Adrenal gland (tissue), 12 donors: Measurements from ENCODE around the gene PWWP2B. TPM values are rescaled to one million over a fixed set of nuclear protein-coding genes. Genes with fewer than 3 reads are reported as not detected.

ENCODE experiments used
- DNase-seq, 7 donors: peaks; one replicate each; pipeline ENCODE4 v3.0.0-alpha.2; 2019 to 2020
- H3K27ac ChIP-seq, 5 donors: fragments of 200-600 bp; sonication (generic) in 4 of 5; 1 replicate in 3 of 5; 2 replicates in 2 of 5; pipeline versions ENCODE4 v1.5.1 to v1.8.0; 2016 to 2020; ENCODE audit warnings: mild to moderate bottlenecking in 1 of 5
- H3K27me3 ChIP-seq: fragments of 200-600 bp; 2 replicates; pipeline ENCODE4 v1.8.0; 2021
- H3K36me3 ChIP-seq, 2 donors: fragments of 200-600 bp; replicated peaks in 1 of 2; 1 replicate in 1 of 2; 2 replicates in 1 of 2; pipeline versions ENCODE4 v1.5.1 to v1.8.0; 2018 to 2022
- H3K4me1 ChIP-seq, 2 donors: fragments of 200-600 bp; replicated peaks in 1 of 2; 1 replicate in 1 of 2; 2 replicates in 1 of 2; pipeline versions ENCODE4 v1.5.1 to v1.8.0; 2018 to 2021
- H3K4me3 ChIP-seq, 4 donors: fragments of 200-600 bp; sonication (generic) in 3 of 4; one replicate each; pipeline ENCODE4 v1.5.1; 2016 to 2018
- H3K9me3 ChIP-seq, 3 donors: fragments of 200-600 bp; sonication (generic) in 1 of 3; replicated peaks in 1 of 3; 1 replicate in 2 of 3; 2 replicates in 1 of 3; pipeline versions ENCODE4 v1.5.1 to v1.8.0; 2016 to 2021
- CTCF ChIP-seq, 6 experiments: fragments of 450-650 bp in 4 of 6; fragments of 200-600 bp in 2 of 6; sonication (generic) in 1 of 6; IDR thresholded peaks; 1 replicate in 5 of 6; 2 replicates in 1 of 6; pipeline versions ENCODE4 v1.5.1 to v1.8.0; 2016 to 2021; ENCODE audit warnings: antibody characterized with exemption in 6 of 6, mild to moderate bottlenecking in 2 of 6, moderate library complexity in 1 of 6
- POLR2A ChIP-seq, 2 donors: fragments of 450-650 bp; IDR thresholded peaks; one replicate each; pipeline ENCODE4 v1.6.1; 2017; ENCODE audit warnings: antibody characterized with exemption in 2 of 2, mild to moderate bottlenecking in 2 of 2, moderate library complexity in 1 of 2
- WGBS, 4 donors: extraction: QIAGEN DNeasy Blood & Tissue Kit in 2 of 4; methylation state at CpG; one replicate each; pipeline versions ENCODE4 v1.1.5 to v1.1.7; 2013 to 2017; 5-methylcytosine and 5-hydroxymethylcytosine counted together
- intact Hi-C, 2 donors: fragments of 100-400 bp; cut with DNase I; formaldehyde crosslinking; loops; one replicate each; pipeline versions ENCODE4 v1.14.1 to v1.15.0; 2022 to 2023
- polyA plus RNA-seq, 3 donors: library from polyadenylated mRNA; stranded (reverse); fragments of 200-250 nt in 2 of 3; fragments of 350-450 nt in 1 of 3; fragmentation: Illumina TruSeq in 1 of 3; extraction: RNeasy Lipid Tissue Mini Kit (QIAGEN cat#74804) in 1 of 3; gene quantifications; one replicate each; pipeline ENCODE4 v1.2.3, GENCODE V29; 2013 to 2014
- total RNA-seq, 9 donors: library from RNA; depleted of rRNA in 4 of 9; stranded (reverse); fragments of >200 nt in 4 of 9; fragments of 120-200 nt in 1 of 9; fragmentation: NEBNext Ultra II Directional in 1 of 9; extraction: Animal tissue kit (Norgen Biotek cat#: 25700) in 1 of 9; gene quantifications; one replicate each; pipeline versions ENCODE4 v1.1.0 to v1.2.4, GENCODE V29; 2013 to 2023
- donor health status: healthy with polysubstance abuse.
- donor health status: Bipolar disorder and iron deficiency.
- donor health status: DM: yes; HTN: yes; CAD: no.
- donor health status: DM: no; HTN: no; CAD: no.
- donor health status: DM: no; HTN: no; CAD: no.
- donor health status: DM: yes; HTN: yes; CAD: no.

PWWP2B gene
- total and polyA plus RNA-seq, 12 donors: 3.4 to 75.3 (median 40.7) TPM

- TF ChIP-seq CTCF (IDR thresholded peaks at IDR 0.05) (no peak), POLR2A (IDR thresholded peaks at IDR 0.05) (no peak)
- intact Hi-C loops: no loop called here
- Histone ChIP-seq H3K27me3 (no peaks in the 10 kb centered on the region), H3K36me3 (no peaks in the 10 kb centered on the region), H3K27ac (no peak overlapping the region), H3K4me3 (no peak overlapping the region), H3K4me1 (peaks cover 0 to 11% of the 10 kb centered on the region in 2 donors), H3K9me3 (no peaks in the 10 kb centered on the region)
- 87 to 93% (median 90%) methylated on average over 5 to 15 of the region's 15 CpGs for WGBS, 4 donors
- DNase-seq: no peak
Measured at GRCh38 chr10:132436861-132437410, 39.9 kb downstream of the PWWP2B start.

GRCh38 chr10:132437541-132437950 is 40.5 kb downstream of the PWWP2B start:
- intact Hi-C loops: no loop called here
- no peaks in the 10 kb centered on the region for H3K27me3 ChIP-seq
- WGBS, 4 donors: 90 to 95% (median 94%) methylated on average over 6 to 13 of the region's 13 CpGs

GRCh38 chr10:132438091-132439024 is 41.4 kb downstream of the PWWP2B start:
- Histone ChIP-seq H3K36me3 (no peaks in the 10 kb centered on the region), H3K4me1 (peaks cover 0 to 11% of the 10 kb centered on the region in 2 donors), H3K27ac (peak overlapping the region in 2 of 5 donors; percentile 38 to 79), H3K9me3 (no peaks in the 10 kb centered on the region), H3K27me3 (no peaks in the 10 kb centered on the region), H3K4me3 (no peak overlapping the region)
- intact Hi-C loops: no loop called here
- TF ChIP-seq CTCF (IDR thresholded peaks at IDR 0.05): no peak
- no peak for TF ChIP-seq POLR2A (IDR thresholded peaks at IDR 0.05)
- no peak for DNase-seq
- 72 to 87% (median 80%) methylated on average over 2 to 19 of the region's 19 CpGs for WGBS, 4 donors

More at GRCh38 chr10:132437541-132437950, 40.5 kb downstream of the PWWP2B start:
- no peak for DNase-seq
- Histone ChIP-seq H3K9me3 (no peaks in the 10 kb centered on the region), H3K36me3 (no peaks in the 10 kb centered on the region), H3K4me3 (no peak overlapping the region), H3K27ac (no peak overlapping the region), H3K4me1 (peaks cover 0 to 11% of the 10 kb centered on the region in 2 donors)
- no peak for TF ChIP-seq POLR2A (IDR thresholded peaks at IDR 0.05)
- no peak for TF ChIP-seq CTCF (IDR thresholded peaks at IDR 0.05)

- no peaks in the 10 kb centered on the region for H3K9me3 ChIP-seq
- H3K27me3 ChIP-seq: no peaks in the 10 kb centered on the region
- WGBS, 4 donors: 53 to 80% (median 69%) methylated on average over 2 to 6 of the region's 6 CpGs
- peak overlapping the region in 2 of 5 donors; percentile 38 to 79 for H3K27ac ChIP-seq
- no peak overlapping the region for H3K4me3 ChIP-seq
- no peak for DNase-seq
- no peak for TF ChIP-seq CTCF (IDR thresholded peaks at IDR 0.05)
- intact Hi-C loops: no loop called here
- H3K36me3 ChIP-seq: no peaks in the 10 kb centered on the region
- H3K4me1 ChIP-seq: peaks cover 0 to 11% of the 10 kb centered on the region in 2 donors
Measured at GRCh38 chr10:132439025-132439388, 42.0 kb downstream of the PWWP2B start.
